ENCODE measurements around the gene KDM4D.
"Not testable (repeated sequence)": the region's sequence is repeated elsewhere in the genome, so short reads cannot be mapped to it uniquely, and the experiment has no call there.

The KDM4D gene

DNA sequence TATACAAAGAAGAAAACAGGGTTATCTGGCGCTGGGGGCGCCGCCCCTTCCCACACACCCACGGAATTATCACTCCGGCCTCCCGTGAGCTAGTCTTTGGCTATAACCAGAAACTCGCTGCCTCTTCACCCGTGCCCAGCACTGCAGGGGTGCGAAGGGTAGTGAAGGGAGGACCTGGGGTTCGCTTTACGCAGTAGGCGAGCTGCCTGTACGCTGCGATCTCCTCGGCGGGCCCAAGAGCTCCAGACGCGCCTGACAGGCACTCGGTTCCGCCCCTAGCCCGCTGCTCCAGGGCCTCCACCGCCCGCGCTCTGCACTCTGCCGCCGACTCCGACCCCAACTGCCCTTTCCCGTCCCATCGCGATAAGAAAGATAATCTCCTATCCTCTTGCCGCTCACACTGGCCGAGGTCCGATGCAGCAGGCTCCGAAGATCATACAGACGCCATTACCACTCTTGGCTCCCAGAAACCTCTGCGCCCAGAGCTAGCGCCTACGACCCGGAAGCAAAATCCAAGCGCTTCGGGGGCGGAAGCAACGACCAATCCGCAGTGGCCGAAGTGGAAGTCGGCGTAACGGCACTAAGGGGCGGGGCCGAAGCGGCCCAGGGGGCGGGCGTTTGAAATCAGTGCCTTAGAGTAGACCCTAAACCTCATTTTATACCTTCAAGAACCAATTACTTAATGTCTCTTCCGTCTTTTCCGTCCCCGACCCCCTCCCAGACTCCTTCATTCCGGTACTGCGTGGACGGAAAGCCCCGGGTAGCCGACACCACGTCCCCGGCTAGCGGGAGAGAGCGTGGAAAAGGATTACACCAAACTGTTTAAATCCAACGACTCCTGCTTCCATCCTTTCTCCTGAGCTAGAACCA lies at the start of gene KDM4D, which contains the start of gene CWC15:
TSS of gene KDM4D (plus strand) at position 611 of the 870 bp plus-strand sequence. CDS start 23,664 bp downstream, outside the sequence.
TSS of gene CWC15 (minus strand) at position 458 of the 870 bp plus-strand sequence. CDS start 1,371 bp downstream, outside the sequence.
- DNase-seq = peak; percentile 92

DNA sequence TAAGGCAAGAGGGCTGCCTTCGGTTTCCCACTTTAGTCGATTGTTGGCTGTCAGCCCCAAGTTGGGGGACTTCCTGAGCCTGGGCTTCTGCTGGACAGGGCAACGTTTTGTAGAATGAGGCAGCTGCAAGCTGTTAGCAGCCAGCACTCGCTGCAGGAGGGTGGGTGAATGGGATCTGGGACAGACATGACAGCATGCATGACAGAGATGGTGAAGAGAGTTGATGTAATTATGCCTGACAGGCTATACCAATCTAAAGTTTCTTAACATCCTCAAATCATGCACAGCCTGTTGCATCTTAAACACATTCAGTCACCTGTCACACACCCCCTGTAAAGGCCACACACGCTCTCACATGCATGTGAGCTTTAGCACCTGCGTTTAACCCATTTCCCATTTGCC lies 49.3 kb upstream of the KDM4D start:
- no peak for DNase-seq

DNA sequence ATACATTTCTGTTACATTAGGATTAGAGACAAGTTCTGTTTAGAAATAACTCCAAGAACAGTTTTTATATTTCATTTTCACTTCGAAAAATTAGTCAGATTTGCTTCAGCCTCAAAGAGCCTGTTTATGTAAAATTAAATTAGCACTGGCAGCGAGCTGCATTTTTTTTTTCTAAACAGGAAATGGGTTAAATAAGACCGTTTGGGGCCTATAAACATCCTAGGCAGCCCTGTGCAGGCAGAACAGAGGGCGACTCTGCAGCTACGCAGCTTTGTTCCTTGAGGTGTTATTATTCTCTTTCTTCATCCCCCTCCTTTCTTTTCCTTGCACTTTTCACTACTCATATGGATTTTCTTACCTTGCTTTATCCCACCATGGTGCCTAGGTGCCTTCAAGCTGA lies 48.9 kb upstream of the KDM4D start:
- no peak for DNase-seq

DNA sequence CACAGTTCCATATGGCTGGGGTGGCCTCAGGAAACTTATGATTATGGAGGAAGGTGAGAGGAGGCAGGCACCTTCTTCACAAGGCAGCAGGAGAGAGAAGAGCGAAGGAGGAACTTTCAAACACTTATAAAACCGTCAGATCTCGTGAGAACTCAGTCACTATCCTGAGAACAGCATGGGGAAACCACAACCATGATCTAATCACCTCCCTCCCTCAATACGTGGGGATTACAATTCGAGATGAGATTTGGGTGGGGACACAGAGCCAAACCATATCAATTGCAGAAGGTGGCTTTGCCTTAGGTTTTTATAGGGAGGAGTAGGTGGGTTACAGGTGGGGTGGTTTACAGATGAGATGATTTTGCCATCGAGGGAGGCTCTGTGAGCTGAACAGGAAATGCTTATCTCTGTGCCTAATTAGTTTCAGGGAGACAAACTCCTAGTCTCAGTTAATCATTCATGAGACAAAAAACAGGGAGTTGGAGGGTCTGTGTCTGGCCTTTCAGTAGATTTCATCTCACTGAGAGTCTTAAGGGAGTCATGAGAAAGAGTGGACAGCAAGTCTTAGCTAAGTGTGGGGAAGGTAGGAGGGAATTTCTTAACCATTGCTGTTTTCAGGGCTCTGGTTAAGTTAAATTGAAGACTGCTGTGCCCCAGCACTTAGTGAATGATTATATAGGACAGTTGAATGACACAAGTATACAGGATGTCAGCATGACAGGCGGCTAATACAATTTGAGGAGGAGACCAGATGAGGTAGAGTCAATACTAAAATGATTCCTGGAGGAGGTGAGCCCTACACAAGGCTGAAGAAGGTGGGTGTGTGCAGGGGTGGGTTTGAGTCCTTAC lies 47.9 kb upstream of the KDM4D start:
- DNase-seq = no peak

DNA sequence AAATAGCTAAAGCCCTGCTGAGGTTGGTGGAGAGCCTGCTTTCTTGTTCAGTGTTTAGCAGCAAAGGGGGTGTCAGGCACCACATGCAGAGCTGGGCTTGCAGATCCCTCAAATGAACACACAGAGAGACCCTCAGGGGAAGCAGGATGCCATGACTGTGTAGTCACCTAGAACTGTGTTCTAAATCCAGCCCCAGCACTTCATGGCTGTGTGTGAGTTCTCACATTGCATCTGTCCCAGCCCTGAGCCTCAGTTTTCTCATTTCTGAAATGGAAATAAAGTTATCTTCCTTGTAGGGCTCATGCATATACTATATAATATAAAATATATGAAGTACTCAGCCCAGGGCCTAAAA lies 47.3 kb upstream of the KDM4D start:
- DNase-seq = no peak

DNA sequence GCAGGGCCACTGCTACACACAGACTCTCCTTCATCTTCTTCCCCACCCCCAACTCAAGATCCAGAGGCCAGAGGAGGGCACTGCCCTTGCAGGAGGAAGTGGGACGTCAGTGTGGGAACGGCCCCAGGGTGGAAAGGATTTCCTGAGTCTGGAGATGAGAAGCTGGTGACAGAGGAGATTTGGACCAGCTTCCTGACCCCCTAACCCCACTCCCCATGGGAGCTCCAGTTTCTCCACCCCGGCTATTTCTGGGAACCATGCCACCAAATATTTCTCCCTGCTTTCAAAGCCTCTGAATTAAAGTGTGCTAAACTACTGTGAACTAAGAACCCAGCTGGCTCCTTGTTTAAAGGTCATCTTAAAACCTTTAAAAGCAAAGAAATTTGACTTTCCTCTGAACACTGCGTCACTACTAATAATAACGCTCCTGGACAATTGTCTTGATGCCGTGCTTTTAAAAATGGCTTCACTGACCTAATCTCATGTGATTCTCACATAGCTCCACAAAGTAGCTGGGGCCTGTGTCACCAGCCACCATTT lies 46.7 kb upstream of the KDM4D start:
- DNase-seq = no peak

DNA sequence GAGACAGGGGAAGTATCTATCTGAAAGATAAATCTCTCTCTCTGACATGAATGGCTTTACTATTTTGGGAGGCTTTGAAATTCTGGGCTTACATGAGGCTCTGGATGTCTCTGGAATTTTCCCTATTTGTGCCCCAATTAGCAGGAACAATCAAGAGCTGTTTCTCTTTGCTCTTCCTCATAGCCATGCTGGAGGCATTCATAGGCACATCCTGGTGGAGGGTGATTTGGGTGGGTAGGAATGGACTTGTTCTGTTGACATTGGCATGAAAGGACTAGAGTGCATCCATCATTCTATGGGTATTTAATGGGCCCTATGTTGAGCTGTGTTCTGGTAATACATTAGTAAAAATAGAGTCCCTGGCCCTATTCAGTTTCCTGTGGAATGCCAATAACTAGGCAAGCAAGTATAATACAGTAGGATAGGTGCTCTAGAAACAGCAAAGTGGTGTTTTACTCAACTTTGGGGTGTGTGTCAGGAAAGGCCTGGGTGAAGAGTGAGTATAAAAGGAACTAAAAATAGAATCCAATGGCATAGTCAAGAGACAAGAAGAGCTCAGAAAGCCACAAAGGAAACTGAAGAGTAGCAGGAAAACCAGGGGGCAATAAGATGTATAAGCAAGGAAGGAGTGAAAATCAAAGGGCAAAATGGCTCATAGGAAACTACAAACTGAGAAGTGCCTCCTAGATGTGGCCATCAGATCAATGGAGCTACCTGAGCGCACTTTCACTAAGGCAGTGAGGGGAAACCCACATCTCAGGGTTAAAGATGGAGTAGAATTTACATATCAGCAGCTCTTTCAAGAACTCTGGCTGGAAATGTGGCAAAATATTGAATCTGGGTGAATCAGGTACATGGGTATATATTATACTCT lies 45.2 kb upstream of the KDM4D start:
- DNase-seq = no peak

DNA sequence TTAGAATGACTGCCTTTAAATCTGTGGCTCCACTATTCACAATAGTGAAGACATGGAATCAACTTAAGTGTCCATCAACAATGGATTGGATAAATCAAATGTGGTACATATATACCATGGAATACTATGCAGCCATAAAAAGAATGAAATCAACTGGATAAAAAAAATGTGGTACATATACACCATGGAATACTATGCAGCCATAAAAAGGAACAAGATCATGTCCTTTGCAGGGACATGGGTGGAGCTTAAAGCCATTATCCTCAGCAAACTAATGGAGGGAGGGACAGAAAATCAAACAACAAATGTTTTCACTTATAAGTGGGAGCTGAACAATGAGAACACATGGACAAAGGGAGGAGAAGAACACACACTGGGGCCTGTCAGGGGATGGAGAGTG lies 41.4 kb upstream of the KDM4D start:
- DNase-seq = not testable (repeated sequence)

DNA sequence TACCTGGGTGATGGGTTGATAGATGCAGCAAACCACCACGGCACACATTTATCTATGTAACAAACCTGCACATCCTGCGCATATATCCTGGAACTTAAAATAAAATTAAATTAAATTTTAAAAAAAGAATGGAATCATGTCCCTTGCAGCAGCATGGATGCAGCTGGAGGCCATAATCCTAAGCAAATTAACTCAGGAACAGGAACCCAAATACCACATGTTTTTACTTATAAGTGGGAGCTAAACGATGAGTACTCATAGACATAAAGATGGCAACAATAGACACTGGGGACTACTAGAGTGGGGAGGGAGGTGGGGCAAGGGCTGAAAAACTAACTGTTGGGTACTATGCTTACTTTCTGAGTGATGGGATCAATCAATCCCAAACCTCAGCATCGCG lies 41.0 kb upstream of the KDM4D start:
- DNase-seq = no peak

DNA sequence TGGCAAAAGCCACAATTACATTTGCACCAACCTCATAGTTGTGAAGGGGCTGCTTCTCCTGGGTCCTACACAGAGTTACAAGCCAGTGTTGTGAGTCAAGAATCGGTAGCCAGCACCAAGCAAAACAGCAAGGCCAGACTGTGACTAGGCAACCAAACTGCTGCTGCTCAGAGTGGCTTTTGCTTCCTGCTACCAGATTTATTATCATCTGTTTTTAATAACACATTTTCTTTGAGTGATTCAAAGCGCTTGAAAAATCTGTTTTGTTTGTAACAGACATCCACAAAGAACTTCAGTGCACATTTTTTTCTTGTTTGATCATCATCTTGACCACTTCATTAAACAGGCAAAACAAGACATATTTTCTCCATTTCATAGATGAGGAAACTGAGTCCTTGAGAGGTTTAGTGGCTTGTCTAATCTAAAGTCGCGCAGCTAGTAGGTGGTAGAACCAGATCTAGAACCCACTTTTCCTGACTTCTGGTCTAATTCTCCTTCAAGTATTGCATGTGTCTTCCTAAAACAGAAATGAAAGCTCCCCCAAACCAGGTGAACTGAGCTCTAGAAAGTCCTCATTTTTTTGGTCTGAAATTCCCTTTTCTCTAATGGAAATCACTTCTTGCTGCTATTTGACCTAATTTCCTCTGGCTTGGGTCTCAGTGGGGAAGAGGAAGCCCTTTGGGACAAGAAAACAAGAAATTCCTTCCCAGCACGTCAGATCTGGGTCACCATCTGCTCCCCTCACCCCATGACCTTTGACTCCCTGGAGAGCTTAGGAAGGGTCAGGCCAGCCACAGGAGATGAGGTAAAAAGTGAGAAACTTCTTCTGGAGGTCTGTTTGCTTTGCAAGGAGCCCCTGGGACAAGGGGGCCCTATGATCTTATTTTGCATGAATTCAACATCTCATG lies 40.0 kb upstream of the KDM4D start:
- DNase-seq = no peak

DNA sequence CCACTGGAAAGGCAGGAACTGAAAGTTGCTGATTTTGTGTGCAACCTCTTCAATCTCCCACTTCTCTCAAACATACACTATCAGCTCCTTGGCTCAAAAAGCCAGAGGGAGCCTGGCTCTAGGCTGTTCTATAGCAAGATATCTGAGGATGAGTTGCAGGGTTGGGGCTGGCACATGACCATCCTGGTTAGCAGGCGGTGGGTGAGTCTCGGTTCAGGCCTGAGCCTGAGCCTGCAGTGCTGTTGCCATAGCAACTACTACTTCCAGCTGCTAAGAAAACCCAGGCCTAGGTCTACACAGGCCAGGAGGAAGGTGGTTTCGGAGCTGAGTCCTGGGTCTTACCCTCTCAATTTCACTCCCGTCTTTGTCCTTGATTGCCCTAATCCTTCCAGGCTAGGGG lies 39.1 kb upstream of the KDM4D start:
- DNase-seq = no peak

DNA sequence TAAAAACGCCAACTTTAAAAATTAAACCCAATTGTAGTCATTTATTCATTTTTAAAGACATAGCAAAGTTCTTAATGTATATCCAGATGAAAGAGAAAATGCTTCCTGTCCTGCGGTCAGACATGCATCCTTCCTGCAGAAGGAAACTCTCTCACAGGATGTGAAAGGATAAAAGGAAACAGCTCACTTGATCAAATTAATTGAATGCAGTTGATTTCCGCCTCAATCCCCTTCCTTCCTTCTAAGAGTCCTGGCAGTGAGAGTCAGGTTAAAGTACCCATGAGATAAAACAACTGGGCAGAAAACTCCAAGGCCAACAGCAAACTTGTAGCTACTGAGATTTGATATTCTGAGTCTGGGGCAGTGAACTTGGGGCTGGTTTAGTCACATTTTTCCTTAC lies 38.7 kb upstream of the KDM4D start:
- DNase-seq = no peak

DNA sequence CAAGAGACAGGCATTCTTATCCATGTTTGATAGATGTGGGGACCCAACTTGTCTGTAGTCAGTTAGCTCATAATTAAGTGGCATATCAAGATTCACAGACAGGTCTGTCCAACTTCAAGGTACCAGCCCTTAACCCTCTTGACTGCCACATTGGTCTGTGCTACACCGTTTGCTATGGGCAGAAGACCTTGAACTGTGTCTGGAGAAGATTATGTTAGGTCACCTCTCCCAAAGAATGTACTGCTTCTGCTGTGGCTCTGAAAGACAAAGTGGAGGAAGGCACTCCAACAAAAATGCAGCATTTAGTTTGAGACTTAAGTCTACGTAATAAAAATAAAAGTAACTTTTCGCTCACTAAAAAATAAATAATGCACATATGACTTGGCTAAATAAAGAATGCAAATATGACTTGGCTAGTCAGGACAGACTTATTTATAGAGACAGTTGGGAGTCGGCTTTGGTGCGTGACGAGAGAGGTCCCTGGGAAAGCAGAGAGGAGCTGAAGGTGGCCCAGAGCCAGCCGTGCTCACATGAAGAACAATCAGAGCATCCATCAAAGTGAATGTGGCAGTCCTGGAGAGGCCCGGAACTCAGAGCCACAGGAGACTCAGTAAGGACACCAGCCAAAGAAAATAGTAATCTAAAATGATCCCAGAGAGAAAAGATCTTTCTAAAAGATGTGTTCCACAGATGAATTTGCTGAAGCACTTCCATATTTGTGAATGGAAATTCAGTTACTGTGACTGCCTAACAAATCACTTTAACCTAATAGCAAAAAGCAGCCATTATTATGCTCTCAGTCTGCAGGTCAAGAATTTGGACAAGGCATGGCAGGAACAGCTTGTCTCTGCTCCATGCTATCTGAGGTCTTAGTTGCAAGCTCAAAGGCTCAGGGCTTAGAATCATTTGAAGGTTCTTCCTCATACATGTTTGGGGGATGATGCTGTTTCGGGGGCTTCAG lies 35.1 kb upstream of the KDM4D start:
- DNase-seq = no peak

DNA sequence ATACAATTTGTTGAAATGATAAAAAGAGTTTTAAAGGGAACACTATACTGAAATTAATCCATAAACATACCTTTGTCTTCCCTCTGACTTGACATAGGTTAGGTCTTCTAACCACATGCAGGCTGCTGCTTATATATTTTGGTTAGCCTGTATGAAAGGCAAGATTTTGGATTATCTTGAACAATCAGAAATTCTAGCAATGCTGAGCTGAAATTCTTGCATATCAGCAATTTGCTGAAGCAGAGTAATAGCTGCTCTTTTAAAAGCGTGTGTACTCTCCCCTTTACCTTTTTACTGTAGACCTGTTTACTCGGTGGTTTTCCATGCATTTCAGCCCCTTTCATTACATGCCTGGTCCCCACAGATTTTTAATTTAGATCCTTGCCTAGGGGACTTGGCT lies 34.2 kb upstream of the KDM4D start:
- DNase-seq = no peak

DNA sequence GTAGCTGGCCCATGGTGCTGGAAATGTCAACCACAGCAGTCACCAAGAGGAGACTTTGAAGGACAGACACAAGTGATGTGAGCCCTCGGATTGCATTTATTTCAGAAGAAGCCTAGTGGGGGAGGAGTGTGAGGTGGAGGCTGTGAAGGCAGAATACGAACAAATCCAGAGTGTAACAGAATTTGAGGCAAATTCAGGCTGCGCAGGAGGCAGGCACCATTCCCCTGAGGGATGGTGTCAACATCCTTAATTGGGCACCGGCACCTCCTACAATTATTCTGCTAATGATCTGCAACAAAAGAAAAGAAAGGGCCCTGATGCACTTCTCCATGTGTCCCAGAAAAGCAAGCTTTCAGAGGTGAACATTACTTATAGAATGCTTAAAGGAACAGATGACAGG lies 32.4 kb upstream of the KDM4D start:
- no peak for DNase-seq

DNA sequence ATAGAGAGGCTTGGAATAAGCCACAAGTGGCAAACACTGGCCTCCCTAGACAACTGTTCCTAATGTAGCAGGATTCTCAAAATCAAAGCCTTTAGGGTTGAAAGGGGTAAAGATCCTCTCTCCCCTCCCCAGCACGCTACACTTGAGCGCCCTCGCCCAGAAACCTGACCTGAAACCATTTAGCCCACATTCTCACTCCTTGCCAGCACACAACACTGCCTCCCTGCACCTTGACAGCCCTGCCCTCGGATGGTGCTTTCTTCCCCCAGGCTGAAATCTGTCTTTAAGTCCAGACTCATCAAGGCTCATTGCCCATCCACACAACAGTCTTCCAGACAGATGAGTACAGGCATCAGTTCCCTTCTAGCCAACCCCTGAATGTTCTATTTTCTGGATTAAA lies 26.7 kb upstream of the KDM4D start:
- DNase-seq = no peak

DNA sequence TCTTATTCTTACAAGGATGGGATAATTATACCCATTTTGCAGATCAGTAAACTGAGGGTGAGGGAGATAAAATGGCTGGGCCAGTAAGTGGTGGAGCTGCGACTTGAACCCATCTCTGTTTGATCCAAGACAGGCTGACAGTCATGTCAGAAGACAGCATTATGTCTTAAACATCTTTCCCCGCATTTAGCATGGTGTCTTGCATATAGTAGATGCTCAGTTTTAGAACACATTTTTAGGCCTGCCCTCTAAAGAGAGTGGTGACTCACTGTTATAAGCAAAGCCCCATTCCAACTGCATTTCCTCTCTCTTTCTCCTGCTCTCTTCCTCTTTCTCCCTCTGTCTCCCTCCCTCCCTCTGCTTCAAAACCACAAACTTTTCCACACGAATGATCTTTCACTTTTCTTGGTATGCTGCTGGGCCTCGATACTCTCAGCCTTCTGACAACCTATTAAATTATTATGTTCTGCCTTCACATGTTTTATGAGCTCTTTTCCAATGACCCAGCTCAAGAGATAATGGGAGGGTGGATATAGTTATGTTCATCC lies 25.4 kb upstream of the KDM4D start:
- no peak for DNase-seq

DNA sequence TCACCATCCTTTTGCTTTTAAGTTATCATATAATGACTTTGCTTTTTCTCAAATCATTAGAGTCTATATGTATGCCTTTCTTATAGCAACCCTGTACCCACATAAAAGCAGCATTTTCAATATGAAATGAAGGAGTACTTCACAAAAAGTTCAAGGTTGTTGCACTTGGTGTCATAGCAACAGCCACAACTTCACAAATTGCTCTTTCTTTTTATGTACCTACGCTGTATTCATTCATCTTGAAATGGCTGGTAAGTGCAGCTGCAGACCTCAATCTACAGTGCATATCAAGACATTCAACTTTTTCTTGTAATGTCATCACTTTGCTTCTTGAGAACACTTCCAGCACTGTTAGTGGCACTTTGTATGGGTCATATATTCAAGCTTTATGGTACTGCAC lies 18.8 kb upstream of the KDM4D start:
- DNase-seq = no peak

DNA sequence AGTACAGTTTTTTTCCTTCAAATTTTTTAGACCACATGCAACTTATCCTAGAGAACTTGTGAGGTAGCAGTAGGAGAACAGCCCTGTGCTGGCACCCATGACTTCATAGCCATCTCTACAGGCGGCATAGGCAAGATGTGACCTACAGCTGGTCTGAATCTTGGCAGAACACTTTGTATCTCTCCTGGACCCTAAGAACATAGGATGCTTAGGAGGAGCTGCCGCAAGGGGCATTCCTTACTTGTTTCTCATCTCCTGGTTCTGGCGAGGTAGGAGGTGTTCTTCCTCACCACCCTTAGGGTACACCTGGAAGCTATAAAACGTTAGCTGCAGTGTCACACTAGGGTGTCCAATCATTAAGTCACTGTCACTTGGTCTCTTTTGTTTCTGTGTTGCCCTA lies 16.5 kb upstream of the KDM4D start:
- DNase-seq = no peak

DNA sequence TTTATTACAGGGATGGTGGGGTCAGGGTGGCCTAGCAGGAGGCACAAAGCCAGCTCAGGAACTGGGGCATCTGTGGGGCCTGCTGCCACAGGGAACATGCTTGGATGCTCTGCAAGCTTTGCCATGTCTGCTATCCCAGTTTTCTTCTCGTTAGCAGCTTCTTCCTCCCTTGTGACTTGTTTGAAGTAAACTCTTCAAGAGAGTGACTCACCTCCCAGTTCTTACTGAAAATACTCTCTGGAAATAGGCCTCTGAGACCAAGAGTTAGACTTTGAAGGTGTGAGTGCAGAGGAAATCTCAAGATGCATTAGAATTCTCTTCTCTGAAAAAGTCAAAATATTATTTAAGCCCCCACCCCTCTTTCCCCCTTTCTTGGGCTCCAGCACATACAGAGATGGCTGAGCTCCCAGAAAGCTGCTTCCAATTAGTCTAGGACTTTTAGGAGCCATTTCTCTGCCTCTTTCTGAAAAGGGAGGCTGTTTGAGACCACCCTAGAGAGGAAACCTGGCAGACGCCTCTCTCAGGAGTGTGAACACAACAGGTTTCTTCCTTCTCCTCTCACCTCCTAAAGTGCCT lies 15.3 kb upstream of the KDM4D start:
- DNase-seq = no peak
